HEK293 (cell line): ENCODE results near the gene CLIC4.
A peak's percentile ranks its signal among the peaks of the same experiment; 100 is the strongest.

Source experiments
- BCL6B ChIP-seq: fragments of 450-650 bp; formaldehyde crosslinking; IDR thresholded peaks from 2 replicates; pipeline ENCODE4 v1.5.1; 2017; ENCODE audit warnings: missing biosample characterization, missing genetic modification characterization
- EGR2 ChIP-seq: fragments of 450-650 bp; formaldehyde crosslinking; IDR thresholded peaks from 2 replicates; pipeline ENCODE4 v1.5.1; 2016; ENCODE audit warnings: low read depth, missing biosample characterization, missing genetic modification characterization
- GLI4 ChIP-seq: fragments of 450-650 bp; formaldehyde crosslinking; IDR thresholded peaks from 2 replicates; pipeline ENCODE4 v1.5.1; 2016; ENCODE audit warnings: missing biosample characterization, missing genetic modification characterization
- GLIS2 ChIP-seq: fragments of 450-650 bp; formaldehyde crosslinking; IDR thresholded peaks from 2 replicates; pipeline ENCODE4 v1.5.1; 2016; ENCODE audit warnings: missing biosample characterization, missing genetic modification characterization
- KLF8 ChIP-seq: fragments of 450-650 bp; formaldehyde crosslinking; IDR thresholded peaks from 2 replicates; pipeline ENCODE4 v1.5.1; 2016; ENCODE audit warnings: missing biosample characterization, missing genetic modification characterization
- KLF9 ChIP-seq: fragments of 450-650 bp; formaldehyde crosslinking; IDR thresholded peaks from 2 replicates; pipeline ENCODE4 v1.5.1; 2016; ENCODE audit warnings: missing biosample characterization, missing genetic modification characterization, low read depth
- SCRT2 ChIP-seq: fragments of 450-650 bp; formaldehyde crosslinking; IDR thresholded peaks from 2 replicates; pipeline ENCODE4 v1.5.1; 2016; ENCODE audit warnings: missing biosample characterization, missing genetic modification characterization
- SP2 ChIP-seq: fragments of 450-650 bp; formaldehyde crosslinking; IDR thresholded peaks from 2 replicates; pipeline ENCODE4 v1.5.1; 2016; ENCODE audit warnings: missing biosample characterization, missing genetic modification characterization
- YY1 ChIP-seq: fragments of 450-650 bp; formaldehyde crosslinking; IDR thresholded peaks from 2 replicates; pipeline ENCODE4 v1.5.1; 2018; ENCODE audit warnings: missing biosample characterization, missing genetic modification characterization
- ZBTB1 ChIP-seq: fragments of 450-650 bp; formaldehyde crosslinking; IDR thresholded peaks from 2 replicates; pipeline ENCODE4 v1.5.1; 2016; ENCODE audit warnings: missing biosample characterization, missing genetic modification characterization
- ZBTB10 ChIP-seq: fragments of 450-650 bp; formaldehyde crosslinking; IDR thresholded peaks from 2 replicates; pipeline ENCODE4 v1.5.1; 2016; ENCODE audit warnings: missing biosample characterization, missing genetic modification characterization
- ZBTB7A ChIP-seq: fragments of 450-650 bp; formaldehyde crosslinking; IDR thresholded peaks from 2 replicates; pipeline ENCODE4 v1.5.1; 2016; ENCODE audit warnings: low read depth, missing biosample characterization, missing genetic modification characterization
- ZFP37 ChIP-seq: fragments of 450-650 bp; formaldehyde crosslinking; IDR thresholded peaks from 2 replicates; pipeline ENCODE4 v1.5.1; 2016; ENCODE audit warnings: missing biosample characterization, missing genetic modification characterization
- ZFP69B ChIP-seq: fragments of 450-650 bp; formaldehyde crosslinking; IDR thresholded peaks from 2 replicates; pipeline ENCODE4 v1.5.1; 2016; ENCODE audit warnings: missing biosample characterization, missing genetic modification characterization
- ZNF155 ChIP-seq: fragments of 450-650 bp; formaldehyde crosslinking; IDR thresholded peaks from 2 replicates; pipeline ENCODE4 v1.5.1; 2016; ENCODE audit warnings: missing biosample characterization, missing genetic modification characterization
- ZNF184 ChIP-seq: fragments of 450-650 bp; IDR thresholded peaks from 2 replicates; pipeline ENCODE4 v1.5.1; 2018; ENCODE audit warnings: missing biosample characterization, mild to moderate bottlenecking, missing genetic modification characterization
- ZNF202 ChIP-seq: fragments of 450-650 bp; formaldehyde crosslinking; IDR thresholded peaks from 2 replicates; pipeline ENCODE4 v1.5.1; 2016; ENCODE audit warnings: missing biosample characterization, missing genetic modification characterization, borderline replicate concordance
- ZNF239 ChIP-seq: fragments of 450-650 bp; formaldehyde crosslinking; IDR thresholded peaks from 2 replicates; pipeline ENCODE4 v1.5.1; 2016; ENCODE audit warnings: missing biosample characterization, missing genetic modification characterization
- ZNF280D ChIP-seq: fragments of 450-650 bp; formaldehyde crosslinking; IDR thresholded peaks from 2 replicates; pipeline ENCODE4 v1.5.1; 2016; ENCODE audit warnings: missing biosample characterization, missing genetic modification characterization
- ZNF335 ChIP-seq: fragments of 450-650 bp; formaldehyde crosslinking; conservative IDR thresholded peaks from 2 replicates; pipeline ENCODE4 v1.5.1; 2016; ENCODE audit warnings: missing biosample characterization, missing genetic modification characterization
- ZNF350 ChIP-seq: fragments of 450-650 bp; formaldehyde crosslinking; IDR thresholded peaks from 2 replicates; pipeline ENCODE4 v1.5.0; 2017; ENCODE audit warnings: missing biosample characterization, mild to moderate bottlenecking, missing genetic modification characterization
- ZNF37A ChIP-seq: fragments of 450-650 bp; IDR thresholded peaks from 2 replicates; pipeline ENCODE4 v1.5.1; 2018; ENCODE audit warnings: missing biosample characterization, missing genetic modification characterization
- ZNF394 ChIP-seq: fragments of 450-650 bp; formaldehyde crosslinking; IDR thresholded peaks from 2 replicates; pipeline ENCODE4 v1.5.1; 2016; ENCODE audit warnings: missing biosample characterization, missing genetic modification characterization, mild to moderate bottlenecking, moderate library complexity, borderline replicate concordance
- ZNF416 ChIP-seq: fragments of 450-650 bp; formaldehyde crosslinking; IDR thresholded peaks from 2 replicates; pipeline ENCODE4 v1.5.1; 2016; ENCODE audit warnings: missing biosample characterization, missing genetic modification characterization
- ZNF48 ChIP-seq: fragments of 450-650 bp; formaldehyde crosslinking; IDR thresholded peaks from 2 replicates; pipeline ENCODE4 v1.5.1; 2016; ENCODE audit warnings: missing biosample characterization, missing genetic modification characterization
- ZNF596 ChIP-seq: fragments of 450-650 bp; IDR thresholded peaks from 2 replicates; pipeline ENCODE4 v1.5.0; 2018; ENCODE audit warnings: missing biosample characterization, mild to moderate bottlenecking, missing genetic modification characterization, moderate library complexity
- ZNF639 ChIP-seq: fragments of 450-650 bp; formaldehyde crosslinking; IDR thresholded peaks from 2 replicates; pipeline ENCODE4 v1.5.1; 2016; ENCODE audit warnings: missing biosample characterization, missing genetic modification characterization
- ZNF670 ChIP-seq: fragments of 450-650 bp; formaldehyde crosslinking; IDR thresholded peaks from 2 replicates; pipeline ENCODE4 v1.5.1; 2016; ENCODE audit warnings: missing biosample characterization, missing genetic modification characterization, low read depth
- ZNF707 ChIP-seq: fragments of 450-650 bp; formaldehyde crosslinking; IDR thresholded peaks from 2 replicates; pipeline ENCODE4 v1.5.1; 2016; ENCODE audit warnings: missing biosample characterization, missing genetic modification characterization
- ZNF777 ChIP-seq: fragments of 450-650 bp; formaldehyde crosslinking; IDR thresholded peaks from 2 replicates; pipeline ENCODE4 v1.5.1; 2017; ENCODE audit warnings: missing biosample characterization, missing genetic modification characterization, borderline replicate concordance
- ZSCAN18 ChIP-seq: fragments of 450-650 bp; formaldehyde crosslinking; IDR thresholded peaks from 2 replicates; pipeline ENCODE4 v1.5.1; 2016; ENCODE audit warnings: missing biosample characterization, missing genetic modification characterization

The CLIC4 gene

GRCh38 chr1:24744911-24745710, at the start of gene CLIC4 (continued):
- TF ChIP-seq ZBTB10 (tag by site-specific recombination), result peak; percentile 91
- no peak for TF ChIP-seq ZNF280D (tag by site-specific recombination)
- no peak for TF ChIP-seq ZNF202
- TF ChIP-seq ZNF777, result no peak
- peak; percentile 56; the same call in 1 of the 2 replicates for TF ChIP-seq YY1
- no peak for TF ChIP-seq ZNF350 (tag by site-specific recombination)
- peak; percentile 96 for TF ChIP-seq SP2
- TF ChIP-seq ZNF394 (tag by site-specific recombination), result peak; percentile 7; the same call in 1 of the 2 replicates
- peak; percentile 91 for TF ChIP-seq ZBTB7A (tag by site-specific recombination)
- peak; percentile 62; the same call in 1 of the 2 replicates for TF ChIP-seq ZFP37
- TF ChIP-seq ZNF239 (tag by site-specific recombination), result no peak
- TF ChIP-seq EGR2 (tag by site-specific recombination), result peak; percentile 97
- TF ChIP-seq ZNF707, result no peak
- peak; percentile 59 for TF ChIP-seq ZNF335 (tag by site-specific recombination)
- peak; percentile 97 for TF ChIP-seq ZFP69B (tag by site-specific recombination)
- no peak for TF ChIP-seq ZNF37A
- peak; percentile 100 for TF ChIP-seq KLF9
- TF ChIP-seq ZNF670 (tag by site-specific recombination), result no peak
- no peak for TF ChIP-seq BCL6B (tag by site-specific recombination)
- peak; percentile 93 for TF ChIP-seq SCRT2 (tag by site-specific recombination)
- no peak for TF ChIP-seq ZNF184 (tag by site-specific recombination)
- no peak for TF ChIP-seq ZNF48 (tag by site-specific recombination)
- TF ChIP-seq ZSCAN18, result no peak
- TF ChIP-seq GLI4 (tag by site-specific recombination), result no peak
- TF ChIP-seq ZNF155, result no peak
- TF ChIP-seq ZBTB1 (tag by site-specific recombination), result peak; percentile 98
- peak; percentile 100 for TF ChIP-seq KLF8 (tag by site-specific recombination)
- TF ChIP-seq GLIS2, result peak; percentile 100
- TF ChIP-seq ZNF639 (tag by site-specific recombination), result 0 out of 2 replicates have a peak, but pooled peaks have one; percentile 16
- TF ChIP-seq ZNF416 (tag by site-specific recombination), result no peak
- 0 out of 2 replicates have a peak, but pooled peaks have one; percentile 8 for TF ChIP-seq ZNF596 (tag by site-specific recombination)
